ENCODE results near the gene GPR142. TPM values are rescaled to one million over a fixed set of nuclear protein-coding genes. Genes with fewer than 3 reads are reported as not detected.

GPR142 gene, protein sequence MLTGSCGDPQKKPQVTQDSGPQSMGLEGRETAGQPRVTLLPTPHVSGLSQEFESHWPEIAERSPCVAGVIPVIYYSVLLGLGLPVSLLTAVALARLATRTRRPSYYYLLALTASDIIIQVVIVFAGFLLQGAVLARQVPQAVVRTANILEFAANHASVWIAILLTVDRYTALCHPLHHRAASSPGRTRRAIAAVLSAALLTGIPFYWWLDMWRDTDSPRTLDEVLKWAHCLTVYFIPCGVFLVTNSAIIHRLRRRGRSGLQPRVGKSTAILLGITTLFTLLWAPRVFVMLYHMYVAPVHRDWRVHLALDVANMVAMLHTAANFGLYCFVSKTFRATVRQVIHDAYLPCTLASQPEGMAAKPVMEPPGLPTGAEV
- total RNA-seq (2014; rRNA removed; shearing (Covaris generic); ENCODE audit: low replicate concordance), result not detected in 2 replicates

DNA sequence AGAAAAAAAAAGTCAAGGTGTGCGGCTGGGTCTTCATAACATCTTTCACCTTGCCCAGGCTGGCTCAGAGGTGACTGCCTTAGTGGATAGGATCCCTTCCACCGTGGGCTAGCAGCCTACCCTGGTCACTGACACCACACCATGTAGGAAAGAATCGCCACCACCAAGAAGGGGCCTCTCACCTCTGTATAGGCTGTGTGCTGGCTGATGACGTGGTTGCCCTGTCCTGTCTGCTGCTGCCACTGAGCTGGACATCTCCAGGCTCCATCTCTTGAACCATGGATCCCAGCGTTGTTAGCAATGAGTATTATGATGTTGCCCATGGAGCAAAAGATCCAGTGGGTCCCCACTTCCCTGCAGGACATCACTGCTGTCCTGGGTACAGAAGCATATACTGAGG, at the start of gene GPR142:
TSS of gene GPR142 (plus strand) at position 301 of the 400 bp plus-strand sequence. CDS start 2,035 bp downstream, outside the sequence.
- DNase-seq (ENCODE audit: low read depth), result no peak
- in situ Hi-C loops (cut with HindIII; ENCODE audit: low pct_unique_long_range_greater_than_20kb, low sequenced_read_pairs), result no loop called here

DNA sequence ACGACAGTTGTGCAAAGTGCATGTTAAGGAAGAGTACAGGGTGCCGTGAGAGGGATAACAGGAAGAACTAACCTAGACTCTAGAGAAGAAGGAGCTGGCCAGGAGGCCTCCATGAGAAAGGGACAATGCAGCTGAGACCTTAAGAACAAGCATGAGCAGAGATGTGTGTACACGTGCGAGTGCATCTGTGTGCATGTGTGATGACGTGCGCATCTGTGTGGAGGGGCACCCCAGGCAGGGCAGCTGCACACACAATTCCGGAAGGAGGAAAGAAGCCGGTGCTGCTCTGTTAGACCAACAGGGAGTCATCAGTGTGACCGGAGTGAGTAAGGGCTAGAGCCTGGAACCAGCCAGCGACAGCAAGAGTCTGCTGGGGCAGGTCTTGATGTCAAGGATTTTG, 48.9 kb upstream of the GPR142 start:
- DNase-seq (ENCODE audit: low read depth), result no peak
- in situ Hi-C loops (cut with HindIII; ENCODE audit: low pct_unique_long_range_greater_than_20kb, low sequenced_read_pairs), result loop anchor here (25.0 kb wide), 1 partner anchor 169 kb away; no protein-coding TSS in a partner anchor

DNA sequence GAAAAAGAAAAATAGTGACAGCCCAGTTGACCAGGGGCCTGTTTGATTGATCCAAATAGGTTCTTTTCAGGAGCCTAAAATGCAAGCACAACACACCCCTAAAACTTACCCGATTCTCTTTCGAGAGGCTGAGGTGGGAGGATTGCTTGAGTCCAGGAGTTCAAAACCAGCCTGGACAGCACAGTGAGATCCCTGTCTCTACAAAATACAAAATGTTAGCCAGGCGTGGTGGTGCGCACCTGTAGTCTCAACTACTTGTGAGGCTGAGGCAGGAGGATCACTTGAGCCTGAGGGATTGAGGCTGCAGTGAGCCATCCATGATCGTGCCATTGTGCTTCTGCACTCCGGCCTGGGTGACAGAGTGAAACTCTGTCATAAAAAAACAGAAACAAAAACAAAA, 42.8 kb upstream of the GPR142 start:
- no peak for DNase-seq (ENCODE audit: low read depth)
- in situ Hi-C loops (cut with HindIII; ENCODE audit: low pct_unique_long_range_greater_than_20kb, low sequenced_read_pairs), result loop anchor here (25.0 kb wide), 1 partner anchor 163 kb away; no protein-coding TSS in a partner anchor

DNA sequence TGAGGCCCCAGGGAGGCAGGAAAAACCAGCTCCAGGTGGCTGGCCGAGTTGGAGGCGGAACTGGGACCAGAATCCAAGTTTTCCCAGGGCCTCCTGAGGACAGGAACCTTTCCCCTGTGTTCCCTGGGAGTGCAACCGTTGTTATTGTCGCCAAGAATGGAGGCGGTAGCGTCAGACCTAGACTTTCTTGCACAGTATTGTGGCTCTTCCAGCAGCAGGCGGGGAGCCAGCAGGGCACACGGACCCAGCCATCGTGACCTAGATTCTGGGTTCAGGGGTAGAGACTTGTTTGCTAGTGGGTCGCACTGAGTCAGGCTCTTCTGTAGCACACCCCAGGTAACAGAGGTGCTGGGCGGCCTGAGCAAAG, 41.9 kb upstream of the GPR142 start:
- no peak for DNase-seq (ENCODE audit: low read depth)
- in situ Hi-C loops (cut with HindIII; ENCODE audit: low pct_unique_long_range_greater_than_20kb, low sequenced_read_pairs), result no loop called here

DNA sequence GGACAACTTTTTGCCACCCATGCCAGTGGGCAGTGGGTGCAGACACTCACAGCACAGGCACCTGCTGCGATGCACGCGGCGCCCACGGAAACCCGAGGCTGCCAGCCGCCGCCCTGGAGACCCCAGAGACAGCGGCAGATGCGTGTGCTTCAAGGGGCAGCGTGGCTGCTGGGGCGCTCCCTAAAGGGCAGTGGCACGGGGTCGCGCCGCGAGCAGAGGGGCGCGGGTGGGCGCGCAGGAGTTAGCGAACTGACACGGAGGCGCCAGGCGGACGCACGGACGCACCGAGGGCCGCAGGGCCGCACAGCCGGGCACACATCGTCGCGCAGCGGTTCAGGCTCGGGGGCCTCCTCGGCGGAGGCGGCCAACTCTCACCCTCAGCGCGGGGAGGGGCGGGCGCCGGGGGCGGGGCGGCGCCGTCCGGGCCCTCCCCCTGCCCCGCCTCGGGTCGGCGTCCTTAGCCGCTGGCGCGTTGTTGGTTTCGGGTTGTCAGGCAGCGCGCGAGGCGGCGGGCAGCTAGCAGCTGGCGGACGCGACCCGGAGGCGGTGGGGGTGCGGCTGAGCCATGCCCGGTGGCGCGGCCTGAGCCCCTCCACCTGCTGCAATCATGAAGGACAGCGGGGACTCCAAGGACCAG, 41.4 kb upstream of the GPR142 start, which contains the start of gene KIF19:
TSS of gene KIF19 (plus strand) at position 484 of the 637 bp plus-strand sequence. CDS start at position 608, 124 bp downstream.
- no peak for DNase-seq (ENCODE audit: low read depth)
- in situ Hi-C loops (cut with HindIII; ENCODE audit: low pct_unique_long_range_greater_than_20kb, low sequenced_read_pairs), result no loop called here

DNA sequence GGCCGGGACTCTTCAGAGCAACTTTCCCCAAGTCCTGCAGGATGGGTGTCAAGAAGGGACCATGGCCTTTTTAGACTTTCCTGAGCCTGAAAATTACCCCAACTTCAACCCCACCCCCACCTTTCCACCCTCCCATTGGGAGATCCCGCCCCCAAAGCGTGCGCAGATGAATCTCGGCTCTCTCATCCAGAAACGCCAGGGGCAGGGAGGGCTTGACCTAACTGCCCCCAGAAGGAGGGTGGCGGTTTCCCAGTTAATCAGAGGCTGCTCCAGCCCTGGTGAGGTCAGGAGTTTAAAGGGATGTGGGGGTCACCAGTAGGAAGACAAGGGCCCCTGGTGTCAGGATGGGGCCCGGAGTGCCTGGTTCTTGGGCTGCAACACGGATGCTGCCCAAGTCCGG, 40.8 kb upstream of the GPR142 start:
- in situ Hi-C loops (cut with HindIII; ENCODE audit: low pct_unique_long_range_greater_than_20kb, low sequenced_read_pairs), result no loop called here
- DNase-seq (ENCODE audit: low read depth), result no peak

DNA sequence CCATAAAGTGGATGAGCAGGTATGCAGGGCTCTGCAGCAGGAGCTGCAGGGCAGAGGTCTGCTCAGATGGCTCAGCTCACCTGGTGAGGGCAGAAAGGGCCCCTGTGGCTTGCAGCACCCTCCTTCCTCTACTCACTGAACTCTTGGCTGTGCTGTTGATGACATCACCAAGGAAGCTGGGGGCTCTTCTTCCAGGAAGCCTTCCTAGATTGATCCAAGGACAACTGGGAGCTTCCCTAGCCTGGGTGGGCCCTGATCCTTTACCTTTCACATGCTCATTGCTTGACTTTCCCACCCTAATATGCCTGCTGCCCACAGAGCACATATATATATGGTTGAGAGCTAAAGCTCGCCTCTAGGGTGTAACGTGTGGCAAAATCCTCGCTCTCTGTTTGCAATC, 38.8 kb upstream of the GPR142 start:
- no peak for DNase-seq (ENCODE audit: low read depth)
- in situ Hi-C loops (cut with HindIII; ENCODE audit: low pct_unique_long_range_greater_than_20kb, low sequenced_read_pairs), result no loop called here

DNA sequence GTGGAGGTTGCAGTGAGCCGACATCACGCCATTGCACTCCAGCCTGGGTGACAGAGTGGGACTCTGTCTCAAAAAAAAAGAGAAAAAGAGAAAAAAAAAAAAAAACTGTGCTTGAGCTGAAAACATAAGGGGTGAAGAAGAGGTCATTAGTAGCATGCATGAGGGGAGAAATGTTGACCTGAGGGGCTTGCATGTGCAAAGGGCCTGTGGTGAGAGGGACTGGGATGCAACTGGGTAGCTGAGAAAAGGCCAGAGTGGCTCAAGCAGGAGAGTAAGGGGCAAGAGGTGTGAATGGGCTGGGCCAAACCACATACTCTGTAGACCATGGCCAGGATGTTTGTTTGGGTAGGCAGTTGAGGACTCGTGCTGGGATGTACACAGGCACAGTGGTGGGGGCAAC, 37.9 kb upstream of the GPR142 start:
- DNase-seq (ENCODE audit: low read depth), result no peak
- in situ Hi-C loops (cut with HindIII; ENCODE audit: low pct_unique_long_range_greater_than_20kb, low sequenced_read_pairs), result no loop called here

DNA sequence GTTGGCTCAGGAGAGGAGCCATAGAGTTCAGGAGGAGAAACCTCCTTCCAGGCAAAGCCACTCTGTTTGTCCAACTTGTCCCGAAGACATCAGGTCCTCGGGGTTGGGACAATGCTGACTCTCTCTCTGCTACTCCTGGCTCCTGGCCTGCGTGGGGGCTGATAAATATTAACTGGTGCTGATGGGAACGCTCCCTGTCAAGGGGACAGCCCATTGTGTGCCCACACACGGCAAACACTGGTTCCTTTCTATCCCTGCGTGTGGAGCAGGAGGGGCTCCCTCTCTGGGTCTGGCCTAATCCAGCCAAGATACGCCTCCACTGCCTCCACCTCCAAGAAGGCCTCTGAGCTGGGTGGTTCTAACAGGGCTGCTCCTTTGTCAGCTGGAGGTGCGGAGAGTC, 36.9 kb upstream of the GPR142 start:
- no peak for DNase-seq (ENCODE audit: low read depth)
- in situ Hi-C loops (cut with HindIII; ENCODE audit: low pct_unique_long_range_greater_than_20kb, low sequenced_read_pairs), result no loop called here

DNA sequence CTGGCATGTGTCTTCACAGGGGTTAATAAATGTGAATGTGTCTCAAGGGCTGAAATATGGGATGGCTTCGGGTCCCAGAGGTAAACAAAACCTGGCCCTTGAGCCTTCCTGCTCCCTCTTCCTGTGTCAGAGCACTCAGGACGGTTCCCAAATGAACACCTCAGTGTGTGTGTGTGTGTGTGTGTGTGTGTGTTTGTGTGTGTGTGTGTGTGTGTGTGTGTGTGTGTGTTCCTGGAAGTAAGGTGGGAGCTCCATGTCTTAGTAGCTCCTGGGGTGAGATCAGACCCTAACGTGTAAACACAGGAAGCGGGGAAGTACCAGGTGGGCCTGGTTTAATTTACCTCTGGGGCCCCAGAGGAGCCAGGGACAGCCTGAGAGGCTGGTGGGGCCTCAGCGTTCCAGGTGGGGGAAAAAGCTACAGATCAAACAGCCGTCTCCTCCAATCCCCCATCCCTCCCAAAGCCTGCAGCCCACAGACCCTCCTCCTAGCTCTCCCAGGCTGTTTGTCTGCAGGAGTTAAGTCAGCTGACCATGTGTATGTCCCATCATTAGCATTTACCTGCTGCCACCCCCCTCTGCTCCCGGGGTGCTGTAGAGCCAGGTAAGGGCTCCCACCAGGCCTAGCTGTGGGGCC, 35.2 kb upstream of the GPR142 start:
- in situ Hi-C loops (cut with HindIII; ENCODE audit: low pct_unique_long_range_greater_than_20kb, low sequenced_read_pairs), result no loop called here

DNA sequence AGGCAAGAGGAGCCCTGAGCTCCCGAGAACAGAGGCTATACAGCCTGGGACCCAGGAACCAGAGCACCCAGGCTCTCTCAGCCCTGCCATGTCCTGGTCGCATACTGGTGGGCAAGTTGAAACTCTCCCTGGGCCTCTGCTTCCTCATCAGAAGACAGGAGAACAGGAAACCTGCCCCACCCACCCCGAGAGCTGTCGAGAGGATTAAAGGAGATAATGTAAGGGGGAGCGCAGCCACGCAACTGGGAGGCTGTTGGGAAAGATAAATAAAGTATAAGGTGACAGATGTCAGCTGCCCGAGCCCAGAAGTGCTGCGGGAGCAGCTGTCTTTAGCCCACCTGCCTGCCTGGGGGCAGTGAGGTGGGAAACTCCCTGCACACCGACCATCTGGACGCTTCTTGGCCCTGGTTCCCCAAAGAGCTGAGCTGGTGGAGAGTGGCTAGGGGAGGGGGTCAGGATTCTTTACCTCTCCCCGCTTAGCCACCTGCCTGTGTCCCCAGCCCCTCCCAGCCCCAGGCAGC, 34.5 kb upstream of the GPR142 start:
- no peak for DNase-seq (ENCODE audit: low read depth)
- in situ Hi-C loops (cut with HindIII; ENCODE audit: low pct_unique_long_range_greater_than_20kb, low sequenced_read_pairs), result no loop called here

More for the DNA sequence above, 35.2 kb upstream of the GPR142 start:
- no peak for DNase-seq (ENCODE audit: low read depth)

DNA sequence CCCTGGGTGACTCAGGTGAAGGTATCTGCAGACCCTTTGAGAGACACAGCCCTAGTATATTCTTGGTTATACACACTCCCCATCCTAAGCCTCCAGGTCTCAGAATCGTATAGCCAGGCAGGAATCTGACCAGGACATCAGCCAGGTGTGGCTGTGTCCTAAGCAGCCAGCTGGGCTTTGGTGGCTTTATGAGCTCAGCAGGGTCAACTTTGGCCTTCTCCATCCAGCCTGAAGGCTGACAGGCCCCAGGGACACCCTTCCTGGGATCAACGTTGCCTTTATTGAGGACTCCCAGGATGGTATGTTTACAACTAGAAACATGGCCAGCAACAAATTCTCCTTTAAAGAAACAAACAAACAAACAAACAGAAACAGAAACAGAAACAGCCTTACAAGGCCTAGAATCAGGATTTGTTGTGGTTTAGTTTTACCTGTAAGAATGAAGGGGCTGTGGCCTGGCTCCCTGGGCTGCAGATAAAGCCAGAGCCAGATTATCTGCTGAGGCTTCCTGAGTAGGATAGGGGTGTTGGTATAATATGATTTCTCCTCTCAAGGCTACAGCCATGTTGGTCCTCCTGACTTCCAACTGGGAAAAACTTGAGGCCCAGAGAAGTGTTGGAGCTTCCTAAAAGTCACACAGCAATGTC, 32.8 kb upstream of the GPR142 start:
- DNase-seq (ENCODE audit: low read depth), result no peak
- in situ Hi-C loops (cut with HindIII; ENCODE audit: low pct_unique_long_range_greater_than_20kb, low sequenced_read_pairs), result no loop called here

DNA sequence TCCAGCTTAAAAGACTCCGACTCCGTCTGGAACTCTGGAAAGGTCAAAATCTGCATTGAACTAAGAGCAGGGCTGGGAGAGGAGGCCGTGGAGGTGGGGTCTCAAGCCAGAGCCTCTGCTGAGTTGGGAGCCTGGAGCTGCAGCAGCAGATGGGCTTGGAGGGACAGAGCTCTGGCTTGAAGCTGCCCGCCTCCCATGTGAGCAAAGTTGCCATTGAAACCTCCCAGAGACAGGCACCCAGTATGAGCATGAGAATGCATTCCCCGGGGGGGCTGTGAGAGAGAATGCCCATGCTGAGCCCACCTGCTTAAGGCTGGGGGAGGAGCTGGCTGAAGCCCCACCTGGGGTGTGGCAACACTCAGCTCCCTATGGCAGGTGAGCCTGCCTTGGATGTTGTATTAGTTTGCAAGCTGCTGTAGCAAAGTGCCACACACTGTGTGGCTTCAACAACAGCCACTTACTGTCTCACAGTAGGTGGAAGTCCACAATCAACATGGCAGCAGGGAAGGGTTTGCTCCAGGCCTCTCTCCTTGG, 31.7 kb upstream of the GPR142 start:
- in situ Hi-C loops (cut with HindIII; ENCODE audit: low pct_unique_long_range_greater_than_20kb, low sequenced_read_pairs), result no loop called here
- no peak for DNase-seq (ENCODE audit: low read depth)

DNA sequence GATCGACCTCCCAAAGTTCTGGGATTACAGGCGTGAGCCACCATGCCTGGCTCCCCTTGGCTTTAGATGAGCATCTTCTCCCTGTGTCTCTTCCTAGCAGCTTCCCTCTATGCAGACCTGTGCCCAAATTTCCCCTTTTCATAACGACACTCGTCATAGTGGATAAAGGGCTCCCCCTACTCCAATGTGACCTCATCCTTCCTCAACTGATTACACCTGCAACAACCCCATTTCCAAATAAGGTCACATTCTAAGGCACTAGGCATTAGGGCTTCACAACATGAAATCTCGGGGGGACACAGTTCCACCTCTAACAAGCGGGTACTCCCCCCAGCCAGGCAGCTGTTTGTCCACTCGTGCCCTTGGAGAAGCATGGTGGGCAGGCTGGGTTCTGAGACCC, 31.0 kb upstream of the GPR142 start:
- in situ Hi-C loops (cut with HindIII; ENCODE audit: low pct_unique_long_range_greater_than_20kb, low sequenced_read_pairs), result no loop called here
- no peak for DNase-seq (ENCODE audit: low read depth)

DNA sequence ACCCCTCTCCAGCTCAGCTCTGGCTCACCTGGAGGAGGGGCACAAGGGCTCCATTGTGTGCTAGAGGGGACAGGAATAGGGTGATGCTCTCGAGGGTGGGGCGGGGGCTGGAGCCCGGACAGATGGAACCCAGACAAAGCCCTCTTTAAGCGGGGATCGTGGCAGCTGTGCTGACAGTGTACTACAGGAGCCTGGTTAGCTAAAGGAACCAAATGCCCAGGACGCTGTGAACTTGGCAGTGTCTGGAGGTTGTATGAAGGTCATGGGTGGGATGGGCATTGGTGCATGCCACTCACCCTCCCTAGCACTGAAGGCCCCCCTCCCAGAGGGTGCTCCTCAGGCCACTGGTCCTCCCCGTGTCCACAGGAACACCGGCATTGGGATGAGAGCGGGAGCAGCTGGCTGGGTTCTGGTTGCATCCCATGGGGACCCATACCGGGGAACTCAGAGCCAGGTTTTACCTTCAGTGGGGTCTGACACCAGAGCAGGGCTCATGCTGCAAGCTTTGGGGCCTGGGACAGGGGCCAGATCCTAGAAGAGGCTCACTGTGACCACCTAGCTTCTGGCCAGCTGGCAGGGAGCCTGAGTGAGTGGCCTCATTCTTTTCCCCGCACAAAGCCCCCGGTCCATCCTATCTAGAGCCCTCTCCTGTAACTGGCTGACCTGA, 29.3 kb upstream of the GPR142 start:
- in situ Hi-C loops (cut with HindIII; ENCODE audit: low pct_unique_long_range_greater_than_20kb, low sequenced_read_pairs), result no loop called here

DNA sequence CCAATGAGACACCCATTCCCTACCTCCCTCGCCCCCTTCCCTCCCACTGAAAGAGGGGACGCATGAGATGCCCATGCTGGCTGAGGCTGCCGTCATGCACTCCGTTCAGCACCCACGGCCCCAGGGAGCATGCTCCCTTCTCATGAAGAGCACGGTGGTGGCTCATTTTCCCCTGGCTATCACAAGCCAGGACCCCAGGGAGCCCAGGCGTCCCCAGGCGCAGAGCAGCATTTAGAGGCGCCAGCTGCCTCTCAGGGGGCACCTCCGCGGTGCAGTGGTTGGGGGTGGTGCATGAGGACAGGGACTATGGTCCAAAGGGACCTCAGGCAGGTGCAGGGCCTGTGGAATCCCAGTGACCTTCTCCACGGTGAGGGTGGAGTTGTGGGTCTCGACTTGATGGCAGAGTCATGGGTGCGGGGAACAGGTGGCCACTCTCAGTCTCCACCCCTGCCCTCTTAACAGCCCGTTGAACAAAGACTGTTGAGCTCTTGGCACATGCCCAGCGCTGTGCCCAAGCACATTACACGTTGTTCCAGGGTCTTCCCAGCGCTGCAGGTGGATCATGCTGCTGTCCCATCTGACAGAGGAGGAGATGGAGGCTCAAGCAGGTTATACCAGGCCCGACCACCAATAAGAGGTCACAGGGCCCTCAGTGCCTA, 27.6 kb upstream of the GPR142 start:
- no peak for DNase-seq (ENCODE audit: low read depth)
- in situ Hi-C loops (cut with HindIII; ENCODE audit: low pct_unique_long_range_greater_than_20kb, low sequenced_read_pairs), result no loop called here

More for the DNA sequence above, 29.3 kb upstream of the GPR142 start:
- DNase-seq (ENCODE audit: low read depth), result no peak

DNA sequence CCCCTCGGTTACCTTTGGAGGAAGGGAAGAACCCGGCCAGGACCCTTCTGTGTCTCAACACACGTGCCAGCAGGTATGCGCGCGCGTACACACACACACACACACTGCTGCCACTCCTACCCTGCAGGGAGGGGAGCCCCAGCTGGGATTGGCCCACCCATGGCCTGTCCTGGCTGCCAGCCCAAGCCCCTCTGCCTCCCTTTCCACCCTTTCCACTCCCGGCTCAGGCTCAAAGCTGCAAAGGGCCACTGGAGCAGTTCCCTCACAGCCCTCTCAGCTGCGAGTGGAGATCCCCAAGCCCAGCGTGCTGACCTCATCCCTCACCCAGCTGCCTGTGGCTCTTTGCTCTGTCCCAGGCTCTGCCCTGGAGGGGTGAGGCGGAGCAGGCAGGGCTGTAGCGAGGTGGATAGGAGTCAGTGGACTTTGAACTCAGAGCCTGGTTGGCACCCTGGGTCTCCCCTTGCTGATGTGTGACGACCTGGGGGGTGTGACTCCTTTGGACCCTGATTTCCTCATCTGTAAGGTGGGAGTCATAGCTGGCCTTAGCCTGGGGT, 26.8 kb upstream of the GPR142 start:
- in situ Hi-C loops (cut with HindIII; ENCODE audit: low pct_unique_long_range_greater_than_20kb, low sequenced_read_pairs), result no loop called here
- DNase-seq (ENCODE audit: low read depth), result peak; percentile 23

Measured in Caki2 (cell line).